OCI-LY3 (cell line): ENCODE data around the gene CIB1.

Source experiments
- H2AFZ ChIP-seq: fragments of 200-600, 300-600 bp; shearing (Covaris generic); 2 replicates; pipeline ENCODE4 v1.6.0; 2014; ENCODE audit warnings: antibody characterized with exemption, low read depth, low read length
- H3K27ac ChIP-seq: fragments of 200-600, 300-600 bp; sonication (generic); 2 replicates; pipeline ENCODE4 v1.5.1; 2014; ENCODE audit warnings: mild to moderate bottlenecking, low read length, moderate library complexity, mixed read lengths
- H3K27me3 ChIP-seq: fragments of 200-600, 300-600 bp; sonication (generic); 2 replicates; pipeline ENCODE4 v1.6.1; 2014; ENCODE audit warnings: low read depth, low read length, mixed read lengths
- H3K36me3 ChIP-seq: fragments of 200-600, 300-600 bp; sonication (generic); replicated peaks from 2 replicates; pipeline ENCODE3; 2014; ENCODE audit warnings: low read depth, low read length, mixed read lengths
- H3K4me1 ChIP-seq: fragments of 300-600, 200-600 bp; sonication (generic); 2 replicates; pipeline ENCODE4 v1.6.1; 2014; ENCODE audit warnings: low read length, mixed read lengths
- H3K4me2 ChIP-seq: fragments of 200-600, 300-600 bp; sonication (generic); 2 replicates; pipeline ENCODE4 v1.6.1; 2014; ENCODE audit warnings: low read length, mixed read lengths
- H3K4me3 ChIP-seq: fragments of 300-600, 200-600 bp; sonication (generic); 2 replicates; pipeline ENCODE4 v1.5.1; 2014; ENCODE audit warnings: antibody characterized with exemption, mild to moderate bottlenecking, low read length, moderate library complexity
- H3K79me2 ChIP-seq: fragments of 300-600, 200-600 bp; shearing (Covaris generic); 2 replicates; pipeline ENCODE4 v1.6.1; 2014; ENCODE audit warnings: mild to moderate bottlenecking, low read length, mixed read lengths
- H3K9ac ChIP-seq: fragments of 300-600, 200-600 bp; shearing (Covaris generic); 2 replicates; pipeline ENCODE4 v1.6.0; 2014; ENCODE audit warnings: mild to moderate bottlenecking, low read length, moderate library complexity
- H3K9me3 ChIP-seq: fragments of 200-600, 300-600 bp; shearing (Covaris generic); 2 replicates; pipeline ENCODE4 v1.6.1; 2014; ENCODE audit warnings: low read length, mixed read lengths; ENCODE audit not compliant: insufficient read depth
- H4K20me1 ChIP-seq: fragments of 200-600, 300-600 bp; sonication (generic); 2 replicates; pipeline ENCODE4 v1.6.1; 2016; ENCODE audit warnings: low read length, mixed read lengths; ENCODE audit not compliant: insufficient read depth
- CTCF ChIP-seq: fragments of 200-600, 300-600 bp; sonication (generic); IDR thresholded peaks from 2 replicates; pipeline ENCODE4 v1.5.1; 2014; ENCODE audit warnings: antibody characterized with exemption, low read length, low read depth
- EZH2phosphoT487 ChIP-seq: fragments of 200-600 bp; shearing (Covaris generic); IDR thresholded peaks from 2 replicates; pipeline ENCODE4 v1.6.1; 2018; ENCODE audit warnings: antibody characterized with exemption, mixed run types, low read depth

The CIB1 gene

GRCh38 chr15:90212221-90213098 is 21.3 kb downstream of the CIB1 start:
- no peak overlapping the region for H3K4me3 ChIP-seq

DNA sequence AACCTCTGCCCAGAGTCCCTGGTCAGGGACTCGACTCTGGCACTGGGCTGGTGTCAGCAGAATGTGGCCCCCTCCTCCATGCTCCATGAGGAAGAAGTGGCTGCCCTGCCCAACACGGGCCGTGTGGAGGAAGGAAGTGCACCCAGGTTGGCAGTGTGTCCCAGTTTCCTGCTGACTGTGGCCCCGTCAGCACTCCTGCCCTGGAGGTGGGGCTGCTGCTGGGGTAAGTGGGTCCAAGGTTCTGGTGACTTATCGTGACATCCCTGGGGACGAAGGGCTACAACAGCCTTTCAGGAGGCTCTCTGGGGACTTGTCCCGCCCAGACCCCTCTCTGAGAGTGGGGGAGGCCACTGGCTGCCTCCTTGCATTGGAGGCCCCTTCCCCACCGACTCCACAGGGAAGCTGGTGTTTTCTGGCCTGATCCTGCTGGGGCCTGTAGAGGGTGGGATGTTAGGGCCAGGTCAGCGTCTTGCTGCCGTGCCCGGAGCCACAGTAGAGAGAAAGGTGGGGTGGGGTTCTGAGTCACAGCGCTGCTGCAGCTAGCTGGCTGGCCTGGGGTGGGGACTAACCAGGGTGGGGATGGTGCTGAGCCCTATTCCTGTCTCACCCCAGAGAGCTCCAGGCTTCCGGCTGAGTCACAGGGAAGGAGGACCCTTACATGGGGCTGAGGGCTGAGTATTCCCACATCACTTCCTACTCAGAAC is 22.1 kb downstream of the CIB1 start:
- TF ChIP-seq CTCF (no peak), EZH2phosphoT487 (no peak)
- Histone ChIP-seq H3K9me3 (no peaks in the 10 kb centered on the region), H3K9ac (no peak overlapping the region), H3K4me1 (peaks cover 7% of the 10 kb centered on the region), H3K4me3 (no peak overlapping the region), H3K79me2 (no peaks in the 10 kb centered on the region), H3K36me3 (no peaks in the 10 kb centered on the region), H3K27ac (no peak overlapping the region), H4K20me1 (no peaks in the 10 kb centered on the region), H2AFZ (no peak overlapping the region), H3K4me2 (no peak overlapping the region), H3K27me3 (no peaks in the 10 kb centered on the region)

More at GRCh38 chr15:90212221-90213098, 21.3 kb downstream of the CIB1 start:
- no peak for TF ChIP-seq EZH2phosphoT487
- no peak for TF ChIP-seq CTCF
- no peaks in the 10 kb centered on the region for H3K9me3 ChIP-seq
- H3K27ac ChIP-seq: no peak overlapping the region
- no peaks in the 10 kb centered on the region for H3K27me3 ChIP-seq
- H3K4me2 ChIP-seq: no peak overlapping the region
- peaks cover 7% of the 10 kb centered on the region for H3K4me1 ChIP-seq
- no peaks in the 10 kb centered on the region for H3K79me2 ChIP-seq
- no peak overlapping the region for H2AFZ ChIP-seq
- H3K36me3 ChIP-seq: no peaks in the 10 kb centered on the region
- no peak overlapping the region for H3K9ac ChIP-seq
- no peaks in the 10 kb centered on the region for H4K20me1 ChIP-seq

GRCh38 chr15:90211009-90211408 is 22.7 kb downstream of the CIB1 start:
- Histone ChIP-seq H3K4me3 (no peak overlapping the region), H3K4me2 (no peak overlapping the region), H2AFZ (no peak overlapping the region), H3K9me3 (no peaks in the 10 kb centered on the region), H3K4me1 (peaks cover 7% of the 10 kb centered on the region), H4K20me1 (no peaks in the 10 kb centered on the region), H3K27ac (no peak overlapping the region), H3K27me3 (no peaks in the 10 kb centered on the region), H3K9ac (no peak overlapping the region), H3K36me3 (no peaks in the 10 kb centered on the region), H3K79me2 (no peaks in the 10 kb centered on the region)
- no peak for TF ChIP-seq CTCF
- TF ChIP-seq EZH2phosphoT487: no peak

- TF ChIP-seq EZH2phosphoT487: no peak
- TF ChIP-seq CTCF: no peak
- Histone ChIP-seq H3K9ac (no peak overlapping the region), H3K9me3 (no peaks in the 10 kb centered on the region), H3K4me2 (no peak overlapping the region), H2AFZ (no peak overlapping the region), H3K36me3 (no peaks in the 10 kb centered on the region), H3K79me2 (no peaks in the 10 kb centered on the region), H3K4me3 (no peak overlapping the region), H3K27me3 (no peaks in the 10 kb centered on the region), H3K4me1 (peaks cover 7% of the 10 kb centered on the region), H3K27ac (no peak overlapping the region), H4K20me1 (no peaks in the 10 kb centered on the region)
These were observed 23.1 kb downstream of the CIB1 start for GRCh38 chr15:90210593-90210992.
